ENCODE data around the gene DLG5.

DNA sequence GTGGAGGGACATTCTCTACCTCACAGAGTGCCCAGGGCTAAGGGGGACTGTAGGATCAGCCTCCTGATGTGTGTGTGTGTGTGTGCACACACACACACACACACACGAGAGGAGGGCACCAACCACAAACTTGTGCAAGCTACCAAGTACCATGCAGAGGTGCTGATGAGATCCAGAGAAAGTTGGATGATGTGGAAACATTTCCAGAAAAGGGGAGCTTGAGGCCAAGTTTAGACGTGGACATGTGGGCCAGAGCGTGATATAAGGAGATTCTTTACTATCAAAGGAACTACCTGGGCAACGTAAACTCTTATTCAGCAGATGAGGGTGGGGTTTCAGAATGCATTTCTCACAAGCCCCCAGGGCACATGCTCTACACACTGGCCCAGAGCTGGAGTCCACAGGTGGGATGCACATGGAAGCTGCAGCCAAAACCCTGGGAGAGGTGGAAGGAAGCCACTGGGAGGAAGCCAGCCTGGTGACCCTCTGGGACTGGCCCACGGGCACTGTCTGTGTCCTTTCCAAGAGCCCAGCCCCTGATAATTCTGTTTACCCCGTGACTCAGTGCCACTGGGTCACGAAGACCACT, 53.5 kb downstream of the DLG5 start:
- TF ChIP-seq POLR2A (IDR thresholded peaks at IDR 0.05) (no peak), POLR2AphosphoS5 (IDR thresholded peaks at IDR 0.05) (no peak)
- TF ChIP-seq, protein P1, sequence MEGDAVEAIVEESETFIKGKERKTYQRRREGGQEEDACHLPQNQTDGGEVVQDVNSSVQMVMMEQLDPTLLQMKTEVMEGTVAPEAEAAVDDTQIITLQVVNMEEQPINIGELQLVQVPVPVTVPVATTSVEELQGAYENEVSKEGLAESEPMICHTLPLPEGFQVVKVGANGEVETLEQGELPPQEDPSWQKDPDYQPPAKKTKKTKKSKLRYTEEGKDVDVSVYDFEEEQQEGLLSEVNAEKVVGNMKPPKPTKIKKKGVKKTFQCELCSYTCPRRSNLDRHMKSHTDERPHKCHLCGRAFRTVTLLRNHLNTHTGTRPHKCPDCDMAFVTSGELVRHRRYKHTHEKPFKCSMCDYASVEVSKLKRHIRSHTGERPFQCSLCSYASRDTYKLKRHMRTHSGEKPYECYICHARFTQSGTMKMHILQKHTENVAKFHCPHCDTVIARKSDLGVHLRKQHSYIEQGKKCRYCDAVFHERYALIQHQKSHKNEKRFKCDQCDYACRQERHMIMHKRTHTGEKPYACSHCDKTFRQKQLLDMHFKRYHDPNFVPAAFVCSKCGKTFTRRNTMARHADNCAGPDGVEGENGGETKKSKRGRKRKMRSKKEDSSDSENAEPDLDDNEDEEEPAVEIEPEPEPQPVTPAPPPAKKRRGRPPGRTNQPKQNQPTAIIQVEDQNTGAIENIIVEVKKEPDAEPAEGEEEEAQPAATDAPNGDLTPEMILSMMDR (IDR thresholded peaks at IDR 0.05), result no peak

Data from prostate gland (tissue), 2 donors.